Osteoblast (primary cell): ENCODE data around the gene ATXN7L2. TPM values are rescaled to one million over a fixed set of nuclear protein-coding genes. Genes with fewer than 3 reads are reported as not detected.
A peak's percentile ranks its signal among the peaks of the same experiment; 100 is the strongest.

Experiments used
- DNase-seq: peaks from one replicate; pipeline ENCODE4 v3.0.0; 2011; ENCODE audit warnings: low spot score, mixed read lengths; ENCODE audit not compliant: insufficient read length; ENCODE audit errors: missing footprints
- H2AFZ ChIP-seq: 2 replicates; pipeline ENCODE4 v1.6.0; 2011; ENCODE audit warnings: mild to moderate bottlenecking, low read length
- H3K27ac ChIP-seq: 2 replicates; pipeline ENCODE4 v1.5.1; 2011; ENCODE audit warnings: mild to moderate bottlenecking, low read depth, low read length, moderate library complexity
- H3K27me3 ChIP-seq: 2 replicates; pipeline ENCODE4 v1.6.0; 2012; ENCODE audit warnings: mild to moderate bottlenecking, control low read depth, inconsistent platforms, low read length, moderate library complexity; ENCODE audit not compliant: insufficient read depth
- H3K36me3 ChIP-seq: 2 replicates; pipeline ENCODE4 v1.5.1; 2011; ENCODE audit warnings: mild to moderate bottlenecking, low read length, control low read depth, moderate library complexity; ENCODE audit not compliant: insufficient read depth
- H3K4me1 ChIP-seq: 2 replicates; pipeline ENCODE4 v1.5.1; 2011; ENCODE audit warnings: mild to moderate bottlenecking, low read length, control low read depth, moderate library complexity; ENCODE audit not compliant: insufficient read depth
- H3K4me2 ChIP-seq: 2 replicates; pipeline ENCODE4 v1.6.0; 2011; ENCODE audit warnings: mild to moderate bottlenecking, low read length; ENCODE audit not compliant: insufficient read depth
- H3K4me3 ChIP-seq: fragments of 200-600 bp; sonication (generic); 3 replicates; pipeline ENCODE4 v1.5.1; 2012; ENCODE audit warnings: mild to moderate bottlenecking, low read length, inconsistent platforms; ENCODE audit not compliant: insufficient read depth
- H3K79me2 ChIP-seq: 2 replicates; pipeline ENCODE4 v1.6.0; 2012; ENCODE audit warnings: mild to moderate bottlenecking, low read length, control low read depth, inconsistent platforms; ENCODE audit not compliant: insufficient read depth
- H3K9me3 ChIP-seq: 2 replicates; pipeline ENCODE4 v1.5.1; 2011; ENCODE audit warnings: low read depth, low read length, control low read depth
- H4K20me1 ChIP-seq: 2 replicates; pipeline ENCODE4 v1.6.0; 2012; ENCODE audit warnings: mild to moderate bottlenecking, low read length, control low read depth; ENCODE audit not compliant: insufficient read depth
- CTCF ChIP-seq: IDR thresholded peaks from 2 replicates; pipeline ENCODE4 v1.5.1; 2011; ENCODE audit warnings: mild to moderate bottlenecking, low read depth, low read length, moderate library complexity; ENCODE audit errors: extremely low read depth
- total RNA-seq: library from RNA; depleted of rRNA; stranded (reverse); fragments of >200 nt; gene quantifications from 2 replicates; pipeline ENCODE4 v1.2.3, GENCODE V29; 2012

Gene ATXN7L2
- total RNA-seq, 1 donor, result 1.8 TPM

- H2AFZ ChIP-seq, result peak overlapping the region; percentile 99
Measured at GRCh38 chr1:109492779-109493178, 9.1 kb downstream of the ATXN7L2 start.

DNA sequence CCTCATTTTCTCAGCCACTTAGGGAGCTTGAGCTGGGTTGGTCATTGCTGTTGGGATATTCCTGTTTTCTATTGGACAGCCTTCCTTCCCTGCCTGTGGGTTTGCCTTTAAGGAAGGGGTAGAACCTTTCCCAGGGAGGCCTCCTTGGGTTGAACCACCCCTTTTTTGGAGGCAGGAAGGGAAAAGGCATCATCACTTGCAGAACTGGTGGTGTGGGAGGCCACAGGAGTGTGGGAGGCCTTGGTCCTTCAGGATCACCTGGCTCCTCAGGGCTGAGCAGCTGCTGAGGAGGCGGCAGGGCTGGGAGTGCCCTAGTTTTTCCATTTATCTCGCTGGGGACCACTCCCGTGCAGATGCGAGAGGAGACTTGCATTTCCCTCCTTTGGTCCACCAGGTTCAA lies 9.5 kb downstream of the ATXN7L2 start:
- H3K79me2 ChIP-seq, result peaks cover 36% of the 10 kb centered on the region
- peaks cover 11% of the 10 kb centered on the region for H3K4me1 ChIP-seq
- peak overlapping the region; percentile 100 for H3K4me3 ChIP-seq
- peak overlapping the region; percentile 83 for H3K4me2 ChIP-seq
- H3K27me3 ChIP-seq, result no peaks in the 10 kb centered on the region
- peaks cover 13% of the 10 kb centered on the region for H4K20me1 ChIP-seq
- H3K36me3 ChIP-seq, result peaks cover 31% of the 10 kb centered on the region
- no peaks in the 10 kb centered on the region for H3K9me3 ChIP-seq
- TF ChIP-seq CTCF, result no peak
- H3K27ac ChIP-seq, result no peak overlapping the region
- peak overlapping the region; percentile 99 for H2AFZ ChIP-seq
- peak; percentile 86 for DNase-seq

More at GRCh38 chr1:109492779-109493178, 9.1 kb downstream of the ATXN7L2 start:
- peak; percentile 37 for DNase-seq
- Histone ChIP-seq H4K20me1 (peaks cover 13% of the 10 kb centered on the region), H3K4me3 (no peak overlapping the region), H3K27me3 (no peaks in the 10 kb centered on the region), H3K4me1 (peaks cover 11% of the 10 kb centered on the region), H3K36me3 (peaks cover 29% of the 10 kb centered on the region), H3K4me2 (no peak overlapping the region), H3K79me2 (peaks cover 32% of the 10 kb centered on the region), H3K27ac (no peak overlapping the region), H3K9me3 (no peaks in the 10 kb centered on the region)
- TF ChIP-seq CTCF, result no peak

DNA sequence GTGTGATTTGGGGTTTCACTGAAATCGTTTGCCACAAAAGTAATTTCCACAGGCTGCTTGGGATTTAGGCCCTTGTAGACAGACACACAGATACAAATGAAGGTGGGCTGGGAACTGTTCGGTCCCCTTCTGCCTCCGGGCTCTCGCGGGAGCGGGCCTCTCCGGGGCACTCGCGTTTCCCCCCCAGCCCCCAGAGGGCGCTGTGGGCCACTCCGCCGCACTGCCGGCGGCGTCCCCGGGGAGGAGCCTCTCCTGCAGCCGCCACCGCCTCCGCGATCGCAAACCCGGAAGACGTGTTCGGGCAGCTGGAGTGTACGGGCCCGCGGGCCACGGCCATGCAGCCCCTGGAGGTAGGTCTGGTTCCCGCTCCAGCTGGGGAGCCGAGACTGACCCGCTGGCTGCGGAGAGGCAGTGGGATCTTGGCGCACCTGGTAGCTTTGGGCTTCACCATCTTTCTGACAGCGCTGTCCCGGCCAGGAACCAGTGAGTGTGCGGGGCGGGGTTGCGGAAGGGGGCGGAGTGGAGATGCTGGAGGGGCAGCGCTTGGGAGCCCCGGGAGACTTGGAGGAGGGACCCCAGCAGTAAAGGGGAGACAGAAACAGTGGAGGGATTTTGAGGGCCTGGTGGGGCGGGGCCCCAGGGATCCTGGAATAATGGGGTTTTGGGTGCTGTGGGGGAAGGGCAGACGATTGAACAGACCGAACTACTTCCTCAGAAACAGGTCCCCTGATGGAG lies 10.3 kb downstream of the ATXN7L2 start, which contains the start of gene CYB561D1:
TSS of gene CYB561D1 (plus strand) at position 290 of the 735 bp plus-strand sequence. CDS start at position 336, 46 bp downstream.
- peak within 1 kb of the TSS; percentile 99 for H2AFZ ChIP-seq
- H3K27me3 ChIP-seq, result no peaks in the 10 kb centered on the region
- peak within 1 kb of the TSS; percentile 83 for H3K4me2 ChIP-seq
- H3K27ac ChIP-seq, result peak within 1 kb of the TSS; percentile 25
- peaks cover 11% of the 10 kb centered on the region for H3K4me1 ChIP-seq
- H3K9me3 ChIP-seq, result no peaks in the 10 kb centered on the region
- peaks cover 30% of the 10 kb centered on the region for H3K36me3 ChIP-seq
- peak; percentile 82 for TF ChIP-seq CTCF
- H4K20me1 ChIP-seq, result peaks cover 15% of the 10 kb centered on the region
- H3K4me3 ChIP-seq, result peak within 1 kb of the TSS; percentile 100
- peaks cover 39% of the 10 kb centered on the region for H3K79me2 ChIP-seq
- DNase-seq, result peak; percentile 99

DNA sequence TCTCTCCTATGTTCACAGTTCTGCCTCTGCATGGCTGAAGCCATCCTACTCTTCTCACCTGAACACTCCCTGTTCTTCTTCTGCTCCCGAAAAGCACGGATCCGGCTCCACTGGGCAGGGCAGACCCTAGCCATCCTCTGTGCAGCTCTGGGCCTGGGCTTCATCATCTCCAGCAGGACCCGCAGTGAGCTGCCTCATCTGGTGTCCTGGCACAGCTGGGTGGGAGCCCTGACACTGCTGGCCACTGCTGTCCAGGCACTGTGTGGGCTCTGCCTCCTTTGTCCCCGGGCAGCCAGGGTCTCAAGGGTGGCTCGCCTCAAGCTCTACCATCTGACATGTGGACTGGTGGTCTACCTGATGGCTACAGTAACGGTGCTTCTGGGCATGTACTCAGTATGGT lies 12.0 kb downstream of the ATXN7L2 start:
- Histone ChIP-seq H2AFZ (no peak overlapping the region), H3K4me1 (peaks cover 11% of the 10 kb centered on the region), H3K79me2 (peaks cover 41% of the 10 kb centered on the region), H3K4me2 (no peak overlapping the region), H3K36me3 (peaks cover 34% of the 10 kb centered on the region), H3K27ac (no peak overlapping the region), H3K27me3 (no peaks in the 10 kb centered on the region), H3K9me3 (no peaks in the 10 kb centered on the region), H3K4me3 (no peak overlapping the region), H4K20me1 (peaks cover 20% of the 10 kb centered on the region)
- TF ChIP-seq CTCF, result no peak
- no peak for DNase-seq
